Esophagus squamous epithelium (tissue), 4 donors: ENCODE results near the gene LMOD1.

Source experiments
- CTCF ChIP-seq, 6 experiments: fragments of 450-650 bp in 4 of 6; fragments of 200-600 bp in 2 of 6; sonication (generic) in 2 of 6; IDR thresholded peaks; one replicate each; pipeline ENCODE4 v1.5.1; 2016 to 2019; ENCODE audit warnings: antibody characterized with exemption in 6 of 6, mild to moderate bottlenecking in 4 of 6, moderate library complexity in 4 of 6
- POLR2A ChIP-seq, 4 donors: fragments of 450-650 bp; IDR thresholded peaks; one replicate each; pipeline ENCODE4 v1.6.1; 2017; ENCODE audit warnings: antibody characterized with exemption in 4 of 4, mild to moderate bottlenecking in 4 of 4, moderate library complexity in 3 of 4

- no peak for TF ChIP-seq CTCF (IDR thresholded peaks at IDR 0.05)
- TF ChIP-seq POLR2A (IDR thresholded peaks at IDR 0.05), result no peak
Observed at GRCh38 chr1:201914456-201915235, 31.7 kb downstream of the LMOD1 start.
